CD4-positive, alpha-beta T cell treated with Interferon alpha-2 for 1 hour (primary cell): ENCODE measurements around the gene IL13RA2.

ENCODE experiments used
- DNase-seq, 2 donors: peaks; one replicate each; pipeline ENCODE4 v3.0.0-alpha.2; 2020 to 2022

IL13RA2 gene

GRCh38 chrX:115017455-115017854 lies at the start of gene IL13RA2:
IL13RA2 (minus strand) TSS chrX:115017616; CDS start chrX:115017269, 347 bp downstream.
- no peak for DNase-seq

- no peak for DNase-seq
These were observed 47.9 kb upstream of the IL13RA2 start for GRCh38 chrX:115065304-115065703.

- no peak for DNase-seq
These were observed 42.6 kb upstream of the IL13RA2 start for GRCh38 chrX:115060013-115060412.

GRCh38 chrX:115058276-115058675 lies 40.9 kb upstream of the IL13RA2 start:
- no peak for DNase-seq

- DNase-seq: no peak
These were observed 37.5 kb upstream of the IL13RA2 start for GRCh38 chrX:115054876-115055275.

GRCh38 chrX:115053223-115053622 lies 35.8 kb upstream of the IL13RA2 start:
- no peak for DNase-seq

- no peak for DNase-seq
These were observed 30.3 kb upstream of the IL13RA2 start for GRCh38 chrX:115047715-115048114.

- no peak for DNase-seq
These were observed 29.8 kb upstream of the IL13RA2 start for GRCh38 chrX:115047181-115047580.

- DNase-seq: no peak
These were observed 23.0 kb upstream of the IL13RA2 start for GRCh38 chrX:115040417-115040816.

GRCh38 chrX:115038406-115038805 lies 21.0 kb upstream of the IL13RA2 start:
- DNase-seq: no peak

- no peak for DNase-seq
These were observed 18.6 kb upstream of the IL13RA2 start for GRCh38 chrX:115036029-115036428.

GRCh38 chrX:115031989-115032388 lies 14.6 kb upstream of the IL13RA2 start:
- DNase-seq: no peak

- DNase-seq: no peak
These were observed 13.2 kb upstream of the IL13RA2 start for GRCh38 chrX:115030625-115031024.

GRCh38 chrX:115029869-115030570 lies 12.6 kb upstream of the IL13RA2 start:
- DNase-seq: no peak

GRCh38 chrX:115029440-115029839 lies 12.0 kb upstream of the IL13RA2 start:
- DNase-seq: no peak

- DNase-seq: no peak
These were observed 6.4 kb upstream of the IL13RA2 start for GRCh38 chrX:115023811-115024210.

GRCh38 chrX:115023139-115023538 lies 5.7 kb upstream of the IL13RA2 start:
- DNase-seq: no peak

GRCh38 chrX:115021121-115021520 lies 3.7 kb upstream of the IL13RA2 start:
- DNase-seq: no peak

GRCh38 chrX:115018944-115019343 lies 1.5 kb upstream of the IL13RA2 start:
- no peak for DNase-seq

- no peak for DNase-seq
These were observed 728 bp upstream of the IL13RA2 start for GRCh38 chrX:115018040-115018647.

- no peak for DNase-seq
These were observed 3.7 kb downstream of the IL13RA2 start for GRCh38 chrX:115013705-115014104.

- no peak for DNase-seq
These were observed 6.0 kb downstream of the IL13RA2 start for GRCh38 chrX:115011428-115011827.

- DNase-seq: no peak
These were observed 17.5 kb downstream of the IL13RA2 start for GRCh38 chrX:114999906-115000305.

GRCh38 chrX:114997779-114998178 lies 19.6 kb downstream of the IL13RA2 start:
- no peak for DNase-seq
